Stimulated activated CD8-positive, alpha-beta memory T cell treated with anti-CD3 and anti-CD28 coated beads, Interleukin-2, amount 100 ng/mL, for 48 hours (primary cell): ENCODE results near the gene SAMD10.
A peak's percentile ranks its signal among the peaks of the same experiment; 100 is the strongest.

Source experiments
- DNase-seq, 2 donors: peaks; one replicate each; pipeline ENCODE4 v3.0.0-alpha.2; 2020; ENCODE audit warnings: low read depth in 2 of 2

The SAMD10 gene

GRCh38 chr20:63956664-63957003 is 22.8 kb downstream of the SAMD10 start:
- DNase-seq: no peak

- DNase-seq: peak; percentile 82 to 83
Measured at GRCh38 chr20:63955827-63956663, 23.4 kb downstream of the SAMD10 start, which contains the start of gene UCKL1. UCKL1 (minus strand) TSS chr20:63956416; CDS start chr20:63956372, 44 bp downstream.

- DNase-seq: no peak
Measured at GRCh38 chr20:63955281-63955826, 24.1 kb downstream of the SAMD10 start.

- DNase-seq: no peak
Measured at GRCh38 chr20:63953764-63954429, 25.5 kb downstream of the SAMD10 start.

GRCh38 chr20:63952769-63953168 is 26.7 kb downstream of the SAMD10 start:
- DNase-seq: no peak

- DNase-seq: no peak
Measured at GRCh38 chr20:63952210-63952535, 27.3 kb downstream of the SAMD10 start.

- no peak for DNase-seq
Measured at GRCh38 chr20:63951398-63952209, 27.8 kb downstream of the SAMD10 start.

GRCh38 chr20:63950701-63951397 is 28.6 kb downstream of the SAMD10 start:
- DNase-seq: no peak

- no peak for DNase-seq
Measured at GRCh38 chr20:63947638-63948456, 31.6 kb downstream of the SAMD10 start.

GRCh38 chr20:63946986-63947637 is 32.3 kb downstream of the SAMD10 start:
- DNase-seq: no peak

- DNase-seq: no peak
Measured at GRCh38 chr20:63945921-63946920, 33.2 kb downstream of the SAMD10 start.

GRCh38 chr20:63945031-63945658 is 34.3 kb downstream of the SAMD10 start:
- no peak for DNase-seq

- no peak for DNase-seq
Measured at GRCh38 chr20:63944078-63944941, 35.1 kb downstream of the SAMD10 start.

- DNase-seq: no peak
Measured at GRCh38 chr20:63943808-63944077, 35.7 kb downstream of the SAMD10 start.

- DNase-seq: no peak
Measured at GRCh38 chr20:63942969-63943807, 36.3 kb downstream of the SAMD10 start.

- peak in 1 of 2 donors; percentile 62 for DNase-seq
Measured at GRCh38 chr20:63942250-63942951, 37.0 kb downstream of the SAMD10 start.
